GM18520 (cell line): ENCODE data around the gene MFAP1.
A peak's percentile ranks its signal among the peaks of the same experiment; 100 is the strongest.
"Not testable (repeated sequence)": the region's sequence is repeated elsewhere in the genome, so short reads cannot be mapped to it uniquely, and the experiment has no call there.

Experiments
- ATAC-seq: cut with Tn5 transposase; IDR thresholded peaks from one replicate; pipeline ENCODE4 v1.9.1; 2021; ENCODE audit not compliant: unreplicated experiment

The MFAP1 gene

DNA sequence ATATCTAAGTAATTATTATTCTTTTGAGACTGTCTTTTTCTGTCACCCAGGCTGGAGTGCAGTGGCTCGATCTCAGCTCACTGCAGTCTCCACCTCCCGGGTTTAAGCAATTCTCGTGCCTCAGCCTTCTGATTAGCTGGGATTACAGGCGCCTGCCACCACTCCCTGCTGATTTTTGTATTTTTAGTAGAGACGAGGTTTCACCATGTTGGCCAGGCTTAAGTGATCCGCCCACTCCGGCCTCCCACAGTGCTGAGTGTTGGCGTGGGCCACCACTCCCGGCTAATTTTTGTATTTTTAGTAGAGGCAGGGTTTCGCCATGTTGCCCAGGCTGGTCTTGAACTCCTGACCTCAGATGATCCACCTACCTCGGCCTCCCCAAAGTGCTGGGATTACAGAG lies 815 bp upstream of the MFAP1 start:
- ATAC-seq = not testable (repeated sequence)

DNA sequence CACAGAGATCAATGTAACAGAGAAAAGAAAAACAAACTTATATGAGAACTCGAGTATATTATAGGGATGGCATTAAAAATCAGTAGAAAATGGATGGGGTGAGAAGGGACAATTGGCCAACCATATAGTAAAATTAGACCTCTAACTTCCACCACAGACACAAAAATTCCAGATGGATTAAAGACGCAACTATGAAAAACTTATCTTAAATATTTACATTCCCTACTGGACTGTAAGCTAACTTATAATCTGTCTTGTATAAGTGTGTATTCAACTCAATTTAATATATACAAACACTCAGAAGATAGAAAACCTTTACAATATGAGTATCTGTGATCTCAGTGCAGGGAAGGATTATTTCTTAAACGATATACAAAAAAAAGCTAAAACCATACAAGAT lies 3.0 kb downstream of the MFAP1 start:
- no peak for ATAC-seq

DNA sequence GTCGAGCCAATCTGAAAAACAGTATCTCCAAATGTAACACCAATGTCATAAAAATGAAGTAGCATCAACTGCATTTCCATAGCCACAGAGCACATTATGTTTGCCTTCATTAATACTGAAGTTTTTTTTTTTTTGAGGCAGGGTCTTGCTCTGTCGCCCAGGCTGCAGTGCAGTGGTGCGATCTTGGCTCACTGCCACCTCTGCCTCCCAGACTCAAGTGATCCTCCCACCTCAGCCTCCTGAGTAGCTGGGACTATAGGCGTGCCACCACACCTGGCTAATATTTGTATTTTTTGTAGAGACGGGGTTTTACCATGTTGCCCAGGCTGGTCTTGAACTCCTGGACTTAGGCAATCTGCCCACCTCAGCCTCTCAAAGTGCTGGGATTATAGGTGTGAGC lies 9.4 kb downstream of the MFAP1 start:
- not testable (repeated sequence) for ATAC-seq

DNA sequence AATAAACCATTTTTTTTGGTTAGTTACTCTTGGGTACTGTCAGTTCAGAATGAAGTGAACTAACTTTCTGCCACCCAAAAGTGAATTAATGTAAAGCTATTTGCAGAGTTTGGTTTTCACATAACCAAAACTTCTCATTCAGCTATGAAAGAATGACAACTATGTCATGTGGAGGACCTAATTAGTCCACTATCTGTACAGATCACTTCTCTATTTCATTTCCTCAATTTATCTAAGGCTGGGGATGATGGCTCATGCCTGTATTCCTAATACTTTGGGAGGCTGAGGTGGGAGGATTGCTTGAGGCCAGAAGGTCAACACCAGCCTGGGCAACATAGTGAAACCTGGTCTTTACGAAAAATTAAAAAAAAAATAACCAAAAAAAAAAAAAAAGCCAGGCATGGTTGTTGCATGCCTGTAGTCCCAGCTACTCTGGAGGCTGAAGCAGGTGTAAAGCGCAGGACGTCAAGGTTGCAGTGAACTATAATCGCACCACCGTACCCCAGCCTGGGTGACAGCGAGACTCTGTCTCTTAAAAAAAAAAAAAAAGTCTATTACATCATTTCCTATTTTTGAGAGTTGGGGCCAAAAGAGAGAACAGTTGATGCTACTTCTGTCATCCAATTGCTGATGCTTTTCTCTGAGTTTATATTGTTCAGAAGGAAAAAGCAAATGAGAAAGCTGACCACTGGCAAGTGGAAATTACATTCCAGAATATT lies 15.4 kb downstream of the MFAP1 start:
- peak; percentile 44 for ATAC-seq

DNA sequence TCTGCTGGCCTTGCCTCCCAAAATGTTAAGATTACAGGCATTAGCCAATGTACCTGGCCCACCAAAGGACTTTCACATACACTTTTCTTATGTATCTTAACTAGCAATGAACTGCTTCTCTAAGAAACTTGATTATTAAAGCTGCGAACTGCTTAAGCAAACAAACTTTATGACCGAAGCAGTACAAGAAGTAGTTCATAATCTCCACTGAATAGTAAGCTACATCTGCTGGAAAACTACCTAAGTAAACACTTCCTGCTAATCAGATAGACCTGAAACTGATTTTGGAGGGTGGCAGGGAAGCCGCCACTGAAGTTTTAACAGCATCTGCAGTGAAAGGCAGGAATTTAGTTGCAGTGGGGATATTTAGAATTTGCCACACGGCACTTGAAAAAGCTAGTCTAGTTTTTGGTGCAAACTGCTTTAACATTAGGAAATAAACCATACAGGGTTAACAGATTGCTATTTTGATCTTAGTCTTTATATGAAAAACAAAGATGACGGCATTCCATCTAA lies 16.0 kb downstream of the MFAP1 start:
- no peak for ATAC-seq

DNA sequence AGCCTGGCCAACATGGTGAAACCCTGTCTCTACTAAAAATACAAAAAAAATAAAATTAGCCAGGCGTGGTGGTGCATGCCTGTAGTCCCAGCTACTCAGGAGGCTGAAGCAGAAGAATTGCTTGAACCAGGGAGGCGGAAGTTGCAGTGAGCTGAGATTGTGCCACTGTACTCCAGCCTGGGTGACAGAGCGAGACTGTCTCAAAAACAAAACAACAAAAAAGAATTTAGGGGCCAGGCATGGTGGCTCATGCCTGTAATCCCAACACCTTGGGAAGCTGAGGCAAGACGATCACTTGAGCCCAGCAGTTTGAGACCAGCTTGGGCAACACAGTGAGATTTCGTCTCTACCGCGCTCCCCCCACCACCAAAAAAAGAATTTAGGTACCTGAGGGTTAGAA lies 21.8 kb downstream of the MFAP1 start:
- ATAC-seq = not testable (repeated sequence)

DNA sequence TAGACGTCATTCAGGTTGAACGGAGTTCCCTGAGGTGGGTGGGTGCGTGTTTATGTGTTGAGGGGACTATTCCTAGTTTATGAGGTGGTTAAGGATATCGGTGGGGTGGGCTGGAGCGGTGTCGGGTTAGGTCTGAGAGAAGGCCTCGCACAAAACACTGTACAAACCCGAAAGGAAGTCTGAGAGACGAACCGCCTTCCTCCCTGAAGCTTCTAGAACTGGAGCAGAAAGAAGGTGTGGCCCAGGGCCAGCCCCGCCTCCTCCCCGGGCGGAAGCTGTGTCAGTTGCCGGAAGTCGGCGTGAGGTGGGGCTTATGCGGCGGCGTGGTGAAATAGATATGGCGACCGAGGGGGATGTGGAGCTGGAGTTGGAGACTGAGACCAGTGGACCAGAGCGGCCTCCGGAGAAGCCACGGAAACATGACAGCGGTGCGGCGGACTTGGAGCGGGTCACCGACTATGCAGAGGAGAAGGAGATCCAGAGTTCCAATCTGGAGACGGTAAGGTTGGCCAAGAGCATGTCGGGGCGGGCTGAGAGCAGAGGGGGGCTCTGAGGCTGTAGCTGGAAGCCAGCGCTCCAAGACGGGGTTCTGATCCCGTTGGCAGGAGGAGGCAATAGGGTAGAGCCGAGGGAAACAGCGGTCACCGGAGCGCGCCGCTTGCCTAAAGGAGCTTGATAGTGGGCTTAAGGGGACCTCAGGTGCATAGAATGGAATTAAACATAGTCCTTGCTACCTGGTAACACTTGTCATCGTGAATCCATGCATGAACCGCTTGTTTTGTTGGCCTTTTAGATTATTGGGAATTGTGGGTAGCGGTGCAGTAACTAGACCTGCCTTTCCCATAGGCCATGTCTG lies 24.0 kb downstream of the MFAP1 start, which contains the start of gene HYPK:
HYPK (plus strand) TSS at position 314 of the 856 bp plus-strand sequence; CDS start at position 338, 24 bp downstream.
- peak; percentile 72 for ATAC-seq

DNA sequence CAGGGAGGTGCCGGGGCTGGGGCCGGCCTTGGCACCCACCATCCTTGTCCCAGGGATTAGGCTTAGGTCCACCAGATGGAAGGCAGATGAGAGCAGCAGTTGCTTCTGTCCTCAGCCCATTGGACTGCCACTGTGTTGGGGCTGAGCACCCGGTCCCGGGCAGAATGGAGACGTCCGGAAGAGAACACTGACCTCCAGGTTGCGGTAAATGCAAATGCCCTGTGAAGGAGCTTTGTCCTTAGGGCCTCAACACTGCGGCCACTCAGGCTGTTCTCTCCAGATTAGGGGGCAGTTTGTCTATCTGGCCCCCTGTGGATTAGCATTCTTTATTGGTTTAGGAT lies 24.6 kb downstream of the MFAP1 start, which contains the start of gene SERINC4:
SERINC4 (minus strand) TSS at position 276 of the 341 bp plus-strand sequence; CDS start at position 42, 234 bp downstream.
- ATAC-seq = no peak

DNA sequence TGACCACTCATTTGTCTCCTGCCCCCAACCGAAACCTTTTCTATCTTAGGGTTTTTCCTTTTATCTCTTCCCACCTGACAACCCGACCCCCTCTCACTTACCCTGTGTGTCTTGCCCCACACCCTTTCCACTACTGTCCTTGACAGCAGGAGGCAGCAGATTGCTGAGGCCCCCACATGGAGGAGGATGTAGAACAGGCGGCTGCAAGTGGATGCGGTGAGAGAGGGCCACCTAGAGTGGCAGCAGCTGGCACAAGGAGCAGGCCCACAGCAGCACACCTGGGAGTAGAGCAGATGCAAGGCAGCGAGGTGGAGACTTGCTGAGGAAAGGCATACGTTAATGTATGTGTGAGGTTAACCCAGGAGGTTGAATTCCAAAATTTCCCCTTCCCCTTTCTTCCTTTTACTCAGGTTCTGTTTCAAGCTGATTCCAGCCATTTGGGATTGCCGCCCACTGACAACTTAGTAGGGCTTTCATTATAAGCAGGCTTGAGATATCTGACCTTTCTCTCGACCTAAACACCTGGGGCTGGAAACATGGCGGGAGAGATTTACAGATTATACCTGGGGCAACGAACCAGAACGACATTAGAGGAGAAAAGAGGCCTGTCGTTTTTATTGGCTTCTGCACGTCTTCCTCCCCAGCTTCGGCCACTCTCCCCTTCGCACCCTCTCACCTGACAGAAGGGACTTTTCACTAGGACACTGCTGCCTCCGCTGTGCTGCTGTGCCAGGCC lies 25.1 kb downstream of the MFAP1 start:
- no peak for ATAC-seq

DNA sequence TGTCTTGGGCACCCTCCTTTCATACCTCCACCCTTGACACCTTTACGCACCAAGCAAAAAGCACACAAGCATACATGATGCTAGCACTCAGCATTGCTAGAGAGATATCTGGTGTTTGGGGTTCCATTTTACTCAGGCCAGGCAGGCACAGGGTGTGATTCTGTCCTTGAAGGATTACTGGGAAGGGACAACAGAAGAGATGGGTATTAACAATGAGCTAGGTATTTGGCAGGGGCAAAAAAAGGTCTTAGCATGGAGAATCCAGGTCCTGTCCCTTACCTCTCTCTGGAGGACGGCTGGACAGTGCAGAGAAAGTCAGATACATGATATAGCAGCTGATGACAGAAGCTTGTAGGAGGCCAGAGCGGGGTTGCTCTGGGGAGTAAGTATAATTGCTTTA lies 27.9 kb downstream of the MFAP1 start:
- no peak for ATAC-seq

DNA sequence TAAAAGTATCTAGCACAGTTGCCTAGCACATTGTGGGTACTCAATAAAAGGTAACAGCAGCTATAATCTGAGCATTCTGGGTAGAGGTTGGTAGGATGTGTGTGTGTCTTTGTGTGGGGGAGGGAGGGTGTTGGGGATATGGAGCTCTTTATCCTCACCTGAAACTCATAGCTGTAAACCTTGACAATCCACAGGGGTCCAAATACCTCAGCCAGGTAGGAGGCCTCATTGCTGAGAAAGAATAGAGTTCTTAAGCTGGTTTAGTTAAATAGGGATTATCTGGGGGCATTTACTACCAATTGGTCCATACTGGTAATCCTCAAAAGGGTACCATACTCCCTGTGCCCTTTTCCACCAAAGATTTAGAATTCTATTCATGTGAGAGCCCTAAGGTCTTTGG lies 28.5 kb downstream of the MFAP1 start:
- no peak for ATAC-seq

DNA sequence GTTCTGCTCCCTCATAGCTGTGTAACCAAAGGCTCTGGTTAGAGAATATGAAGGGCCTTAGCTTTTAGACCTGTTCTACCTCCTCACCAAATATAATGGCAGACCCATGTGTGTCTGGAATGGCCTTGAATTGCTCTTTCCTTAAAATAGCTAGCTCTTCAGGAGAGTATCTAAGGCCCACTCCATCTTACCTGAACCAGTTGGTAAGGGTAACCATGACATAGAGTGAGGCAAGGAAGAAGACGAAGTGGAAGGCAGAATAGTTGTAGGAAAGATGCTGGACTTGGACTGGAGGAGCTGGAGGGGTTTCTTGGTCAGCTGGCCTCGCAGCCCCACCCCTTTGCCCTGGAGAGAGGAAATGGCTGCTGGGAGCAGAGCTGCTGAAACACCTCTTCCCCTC lies 29.3 kb downstream of the MFAP1 start:
- no peak for ATAC-seq

DNA sequence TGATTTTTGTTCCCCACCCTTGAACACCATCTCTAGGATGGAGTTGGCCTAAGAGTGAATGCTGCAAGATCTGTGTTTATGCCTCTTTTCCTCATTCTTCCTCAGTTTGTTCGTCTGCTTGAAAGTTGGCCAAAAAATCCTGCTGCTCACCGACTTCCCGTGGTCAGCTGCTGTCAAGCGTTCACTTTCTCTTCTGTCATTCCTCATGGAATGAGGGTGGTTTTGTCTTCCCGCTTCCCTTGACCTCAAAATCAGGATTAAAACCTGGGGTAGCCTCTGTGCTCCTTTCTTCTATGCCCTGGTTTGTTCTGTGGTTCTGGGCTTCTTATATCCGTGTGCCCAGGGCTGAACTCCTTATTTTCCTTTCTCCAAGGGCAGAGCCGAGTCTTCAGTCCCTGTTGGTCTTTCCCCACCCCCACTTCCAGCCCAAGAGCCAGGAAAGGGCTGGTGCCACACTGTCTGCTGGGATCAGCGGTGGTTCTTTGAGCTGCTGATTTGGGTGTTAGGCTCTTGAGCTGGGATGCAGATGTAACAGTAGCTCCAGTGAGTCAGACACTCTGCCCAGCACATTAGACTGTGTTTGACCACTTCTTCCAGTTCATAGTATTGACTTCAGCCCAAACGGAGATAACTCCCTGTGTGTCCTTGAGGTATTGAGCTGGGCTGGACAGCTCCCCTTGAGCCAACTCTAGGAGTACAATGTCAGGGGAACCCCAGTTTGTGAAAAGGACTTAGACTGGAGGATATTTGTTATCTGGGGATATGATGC lies 30.0 kb downstream of the MFAP1 start:
- ATAC-seq = no peak

DNA sequence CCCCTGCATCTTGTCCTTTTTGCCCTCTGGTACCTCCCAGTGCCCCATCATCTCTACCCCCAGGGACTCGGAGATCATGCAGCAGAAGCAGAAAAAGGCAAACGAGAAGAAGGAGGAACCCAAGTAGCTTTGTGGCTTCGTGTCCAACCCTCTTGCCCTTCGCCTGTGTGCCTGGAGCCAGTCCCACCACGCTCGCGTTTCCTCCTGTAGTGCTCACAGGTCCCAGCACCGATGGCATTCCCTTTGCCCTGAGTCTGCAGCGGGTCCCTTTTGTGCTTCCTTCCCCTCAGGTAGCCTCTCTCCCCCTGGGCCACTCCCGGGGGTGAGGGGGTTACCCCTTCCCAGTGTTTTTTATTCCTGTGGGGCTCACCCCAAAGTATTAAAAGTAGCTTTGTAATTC lies 30.8 kb downstream of the MFAP1 start:
- ATAC-seq = no peak

DNA sequence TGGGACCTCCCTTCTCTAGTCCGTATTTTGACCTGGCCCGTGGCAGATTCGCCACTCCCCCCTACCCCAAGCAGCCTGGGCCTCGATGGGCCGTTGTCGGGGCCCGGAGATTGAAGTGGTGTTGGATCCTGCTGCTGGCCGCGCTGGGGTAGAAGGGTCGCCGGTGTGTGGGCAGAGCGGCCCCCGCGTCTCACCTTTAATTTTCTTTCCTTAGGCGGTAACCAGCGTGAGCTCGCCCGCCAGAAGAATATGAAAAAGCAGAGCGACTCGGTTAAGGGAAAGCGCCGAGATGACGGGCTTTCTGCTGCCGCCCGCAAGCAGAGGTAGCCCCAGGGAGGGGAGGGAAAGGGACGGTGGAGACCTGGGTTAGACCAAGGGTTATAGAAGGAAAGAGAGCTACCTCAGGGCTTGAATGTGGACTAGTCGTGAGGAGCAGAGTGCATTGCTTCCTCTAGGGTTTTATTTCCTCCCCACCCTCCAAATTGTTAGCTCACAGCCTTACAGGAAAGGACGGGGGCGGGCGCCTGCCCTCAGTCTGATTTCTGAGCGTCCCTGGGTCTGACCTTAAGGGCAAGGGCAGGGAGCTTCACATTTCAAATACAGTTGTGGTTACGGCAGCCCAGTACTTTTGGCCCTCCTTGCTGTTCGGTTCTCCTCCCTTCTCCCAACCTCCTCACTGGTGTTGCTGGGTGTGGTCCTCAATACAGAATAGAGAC lies 31.6 kb downstream of the MFAP1 start:
- ATAC-seq = no peak

DNA sequence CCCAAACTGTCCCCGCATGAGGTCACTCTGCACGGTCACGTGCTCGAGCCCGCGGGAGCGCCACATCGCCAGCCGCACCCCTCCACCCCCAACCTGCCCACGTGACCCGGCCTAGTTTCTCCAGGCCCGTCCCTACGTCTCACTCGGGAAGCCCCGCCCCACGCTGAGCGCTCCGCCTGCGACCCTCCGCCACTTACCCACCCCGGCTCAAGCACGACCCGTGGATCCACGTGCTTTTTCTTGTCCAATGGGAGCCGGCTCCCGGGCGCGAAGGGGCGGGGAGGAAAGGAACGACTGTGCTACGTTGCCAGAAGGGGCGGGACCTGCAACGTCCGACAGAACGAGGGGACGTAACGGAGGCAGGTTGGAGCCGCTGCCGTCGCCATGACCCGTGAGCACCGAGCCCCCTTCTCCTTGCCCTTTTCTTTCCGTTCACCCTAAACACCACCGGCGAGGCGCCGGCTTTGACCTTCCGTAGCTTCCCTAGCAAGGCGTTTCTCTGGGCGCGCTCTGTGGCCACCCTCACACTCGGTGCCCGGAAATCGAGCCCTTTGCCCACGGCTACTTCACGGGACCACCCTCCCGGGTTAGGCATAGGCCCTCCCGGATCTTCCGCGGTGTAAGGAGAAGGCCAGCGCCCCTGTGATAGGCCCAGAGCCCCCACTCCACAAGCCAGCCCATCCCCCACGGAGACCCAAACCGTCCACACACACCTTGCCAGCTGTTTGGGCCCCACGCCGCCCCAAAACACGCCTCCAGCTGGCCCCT lies 32.3 kb downstream of the MFAP1 start, which contains the start of gene SERF2:
SERF2 (plus strand) TSS at position 328 of the 768 bp plus-strand sequence; CDS start at position 385, 57 bp downstream.
- peak; percentile 85 for ATAC-seq

DNA sequence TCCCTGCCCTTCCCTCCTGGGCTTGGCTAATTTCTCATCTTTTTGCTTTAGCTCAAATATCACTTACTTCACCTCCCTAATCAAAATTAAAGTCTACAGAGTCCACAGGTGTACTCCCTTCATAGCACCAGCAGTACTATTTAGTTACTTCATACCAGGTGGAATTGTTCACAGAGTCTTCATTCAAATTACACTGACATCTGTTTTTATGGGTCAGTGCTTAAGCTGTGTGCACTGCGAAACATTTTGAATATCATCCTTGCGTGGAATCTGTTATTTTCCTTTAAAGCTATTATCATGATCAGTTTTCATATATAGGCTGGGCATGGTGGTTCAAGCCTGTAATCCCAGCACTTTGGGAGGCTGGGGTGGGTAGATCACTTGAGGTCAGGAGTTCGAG lies 35.1 kb downstream of the MFAP1 start:
- no peak for ATAC-seq

DNA sequence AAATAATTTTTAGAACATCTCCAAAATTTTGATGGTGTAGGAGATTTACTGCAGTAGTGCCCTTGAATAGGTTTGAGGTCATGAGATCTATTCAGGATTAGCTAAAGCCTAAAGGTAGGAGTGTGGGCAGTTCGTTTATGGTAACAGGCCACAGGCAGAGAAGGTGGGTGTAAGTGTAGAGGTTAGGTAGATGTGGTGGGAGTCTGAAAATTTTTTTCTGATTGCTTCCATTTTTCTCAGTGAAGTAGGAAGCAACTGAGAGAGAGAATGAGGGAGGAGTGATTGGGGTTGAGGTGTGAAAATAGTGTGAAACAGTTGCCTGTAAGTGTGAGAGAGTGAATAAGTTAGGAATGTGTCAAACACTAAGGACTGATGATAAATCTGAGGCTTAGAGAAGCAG lies 45.5 kb downstream of the MFAP1 start:
- ATAC-seq = no peak
